ENCODE measurements around the gene GARS1. TPM values are rescaled to one million over a fixed set of nuclear protein-coding genes. Genes with fewer than 3 reads are reported as not detected.
"Not testable (repeated sequence)": the region's sequence is repeated elsewhere in the genome, so short reads cannot be mapped to it uniquely, and the experiment has no call there.

Gene GARS1
- polyA plus RNA-seq, 3 donors = 46.0 to 68.4 (median 48.6) TPM

DNA sequence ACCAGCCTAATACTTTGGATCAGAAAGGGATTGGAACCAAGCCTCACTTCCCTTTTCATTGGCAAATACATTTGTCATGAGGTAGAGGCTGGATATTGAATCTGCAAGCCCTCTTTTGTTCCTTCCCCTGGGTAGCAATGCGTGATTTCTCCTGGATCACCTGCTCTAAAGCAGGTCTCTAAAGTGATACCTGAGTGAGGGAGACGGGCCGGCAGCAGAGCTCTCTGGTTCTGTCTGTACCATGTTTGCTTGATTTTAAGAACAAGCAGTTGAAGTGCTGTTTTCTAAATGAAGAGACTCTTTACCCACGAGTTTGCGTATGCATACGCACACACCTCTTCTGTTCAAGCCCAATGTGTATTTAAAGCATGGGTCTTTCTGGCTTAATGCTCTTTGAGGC, 41.1 kb downstream of the GARS1 start:
- no peaks in the 10 kb centered on the region for H3K27me3 ChIP-seq (ENCODE audit: control insufficient read depth in 2 of 2, insufficient read depth in 2 of 2, low read length in 2 of 2)
- H3K4me2 ChIP-seq (replicated peaks; ENCODE audit: extremely low read depth, low read length, poor library complexity, severe bottlenecking) = no peak overlapping the region
- H3K4me1 ChIP-seq (ENCODE audit: control insufficient read depth in 1 of 2, insufficient read depth in 2 of 2, low read length in 2 of 2) = no peaks in the 10 kb centered on the region
- H3K9me3 ChIP-seq (replicated peaks in 1 of 2; ENCODE audit: control insufficient read depth in 1 of 2, insufficient read depth in 1 of 2, low read length in 2 of 2) = no peaks in the 10 kb centered on the region
- TF ChIP-seq, protein P1, sequence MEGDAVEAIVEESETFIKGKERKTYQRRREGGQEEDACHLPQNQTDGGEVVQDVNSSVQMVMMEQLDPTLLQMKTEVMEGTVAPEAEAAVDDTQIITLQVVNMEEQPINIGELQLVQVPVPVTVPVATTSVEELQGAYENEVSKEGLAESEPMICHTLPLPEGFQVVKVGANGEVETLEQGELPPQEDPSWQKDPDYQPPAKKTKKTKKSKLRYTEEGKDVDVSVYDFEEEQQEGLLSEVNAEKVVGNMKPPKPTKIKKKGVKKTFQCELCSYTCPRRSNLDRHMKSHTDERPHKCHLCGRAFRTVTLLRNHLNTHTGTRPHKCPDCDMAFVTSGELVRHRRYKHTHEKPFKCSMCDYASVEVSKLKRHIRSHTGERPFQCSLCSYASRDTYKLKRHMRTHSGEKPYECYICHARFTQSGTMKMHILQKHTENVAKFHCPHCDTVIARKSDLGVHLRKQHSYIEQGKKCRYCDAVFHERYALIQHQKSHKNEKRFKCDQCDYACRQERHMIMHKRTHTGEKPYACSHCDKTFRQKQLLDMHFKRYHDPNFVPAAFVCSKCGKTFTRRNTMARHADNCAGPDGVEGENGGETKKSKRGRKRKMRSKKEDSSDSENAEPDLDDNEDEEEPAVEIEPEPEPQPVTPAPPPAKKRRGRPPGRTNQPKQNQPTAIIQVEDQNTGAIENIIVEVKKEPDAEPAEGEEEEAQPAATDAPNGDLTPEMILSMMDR (IDR thresholded peaks at IDR 0.05) = no peak
- intact Hi-C loops (cut with micrococcal nuclease) = no loop called here
- peaks cover 49 to 53% of the 10 kb centered on the region in 2 donors for H3K36me3 ChIP-seq (replicated peaks in 1 of 2; ENCODE audit: control insufficient read depth in 1 of 2, insufficient read depth in 2 of 2, low read length in 2 of 2)
- no peak overlapping the region for H3K27ac ChIP-seq (ENCODE audit: low read depth in 1 of 2, low read length in 2 of 2)
- Mint-ChIP-seq H3K9me3 (no peaks in the 10 kb centered on the region), H3K4me1 (peaks cover 3% of the 10 kb centered on the region), H3K27me3 (ENCODE audit: low read depth in 3 of 3) (no peaks in the 10 kb centered on the region), H3K36me3 (peaks cover 47 to 57% of the 10 kb centered on the region in 2 donors), H3K27ac (no peak overlapping the region), H3K4me3 (no peak overlapping the region)
- H3K4me3 ChIP-seq (replicated peaks in 1 of 3; ENCODE audit: low read depth in 2 of 3, low read length in 3 of 3) = no peak overlapping the region
- no peak for DNase-seq
- 100% methylated on average over 1 of the region's 6 CpGs for WGBS (ENCODE audit: insufficient coverage)
- H2AFZ ChIP-seq (ENCODE audit: insufficient read depth, low read depth, low read length, poor library complexity, severe bottlenecking) = no peak overlapping the region
- H3K9ac ChIP-seq (ENCODE audit: insufficient read depth, low read length, poor library complexity, severe bottlenecking) = no peak overlapping the region
- H3K79me2 ChIP-seq (ENCODE audit: insufficient read depth, low read length) = no peaks in the 10 kb centered on the region
- H4K20me1 ChIP-seq (ENCODE audit: insufficient read depth, low read length) = no peaks in the 10 kb centered on the region

DNA sequence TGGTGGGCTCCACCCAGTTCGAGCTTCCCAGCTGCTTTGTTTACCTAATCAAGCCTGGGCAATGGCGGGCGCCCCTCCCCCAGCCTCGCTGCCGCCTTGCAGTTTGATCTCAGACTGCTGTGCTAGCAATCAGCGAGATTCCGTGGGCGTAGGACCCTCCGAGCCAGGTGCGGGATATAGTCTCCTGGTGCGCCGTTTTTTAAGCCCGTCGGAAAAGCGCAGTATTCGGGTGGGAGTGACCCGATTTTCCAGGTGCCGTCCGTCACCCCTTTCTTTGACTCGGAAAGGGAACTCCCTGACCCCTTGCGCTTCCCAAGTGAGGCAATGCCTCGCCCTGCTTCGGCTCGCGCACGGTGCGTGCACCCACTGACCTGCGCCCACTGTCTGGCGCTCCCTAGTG, 47.6 kb downstream of the GARS1 start:
- not testable (repeated sequence) for H3K4me3 Mint-ChIP-seq
- no CpG with 5 or more reads among the region's 29 CpGs for WGBS (ENCODE audit: insufficient coverage)

More for the DNA sequence above, 47.6 kb downstream of the GARS1 start:
- H4K20me1 ChIP-seq (ENCODE audit: insufficient read depth, low read length); H3K27me3 Mint-ChIP-seq (ENCODE audit: low read depth in 3 of 3); H3K27ac Mint-ChIP-seq; H3K27ac ChIP-seq (ENCODE audit: low read depth in 1 of 2, low read length in 2 of 2); H3K9me3 Mint-ChIP-seq; H2AFZ ChIP-seq (ENCODE audit: insufficient read depth, low read depth, low read length, poor library complexity, severe bottlenecking); H3K27me3 ChIP-seq (ENCODE audit: control insufficient read depth in 2 of 2, insufficient read depth in 2 of 2, low read length in 2 of 2); H3K9me3 ChIP-seq (replicated peaks in 1 of 2; ENCODE audit: control insufficient read depth in 1 of 2, insufficient read depth in 1 of 2, low read length in 2 of 2); H3K4me2 ChIP-seq (replicated peaks; ENCODE audit: extremely low read depth, low read length, poor library complexity, severe bottlenecking); H3K79me2 ChIP-seq (ENCODE audit: insufficient read depth, low read length); intact Hi-C loops (cut with micrococcal nuclease); H3K9ac ChIP-seq (ENCODE audit: insufficient read depth, low read length, poor library complexity, severe bottlenecking); H3K4me1 Mint-ChIP-seq; DNase-seq; H3K4me3 ChIP-seq (replicated peaks in 1 of 3; ENCODE audit: low read depth in 2 of 3, low read length in 3 of 3); H3K36me3 ChIP-seq (replicated peaks in 1 of 2; ENCODE audit: control insufficient read depth in 1 of 2, insufficient read depth in 2 of 2, low read length in 2 of 2); H3K4me1 ChIP-seq (ENCODE audit: control insufficient read depth in 1 of 2, insufficient read depth in 2 of 2, low read length in 2 of 2): not testable (repeated sequence)
- H3K36me3 Mint-ChIP-seq = peaks cover 17 to 29% of the 10 kb centered on the region in 2 donors

All from CD14-positive monocyte (primary cell).